Immature natural killer cell (primary cell): ENCODE data around the gene UBA7. TPM values are rescaled to one million over a fixed set of nuclear protein-coding genes. Genes with fewer than 3 reads are reported as not detected.
A peak's percentile ranks its signal among the peaks of the same experiment; 100 is the strongest.

Experiments used
- DNase-seq, 3 donors: peaks; one replicate each; pipeline ENCODE4 v3.0.0; 2022; ENCODE audit warnings: mixed read lengths in 1 of 3
- H3K27ac Mint-ChIP-seq, 6 donors: one replicate each; pipeline ENCODE4 v1.8.0; 2020; ENCODE audit warnings: mixed read lengths in 6 of 6, mild to moderate bottlenecking in 5 of 6, inconsistent platforms in 4 of 6, moderate library complexity in 3 of 6
- H3K27me3 Mint-ChIP-seq, 3 donors: one replicate each; pipeline ENCODE4 v1.8.0; 2020 to 2021; ENCODE audit warnings: low read depth in 3 of 3, mild to moderate bottlenecking in 3 of 3, mixed read lengths in 3 of 3, moderate library complexity in 3 of 3, inconsistent platforms in 1 of 3
- H3K36me3 Mint-ChIP-seq, 3 donors: one replicate each; pipeline ENCODE4 v1.8.0; 2020; ENCODE audit warnings: mixed read lengths in 3 of 3, inconsistent platforms in 2 of 3, mild to moderate bottlenecking in 2 of 3
- H3K4me1 Mint-ChIP-seq, 2 donors: one replicate each; pipeline ENCODE4 v1.8.0; 2020; ENCODE audit warnings: inconsistent platforms in 2 of 2, mild to moderate bottlenecking in 2 of 2, mixed read lengths in 2 of 2, moderate library complexity in 1 of 2
- H3K4me3 Mint-ChIP-seq, 5 donors: one replicate each; pipeline ENCODE4 v1.8.0; 2020; ENCODE audit warnings: mild to moderate bottlenecking in 5 of 5, mixed read lengths in 5 of 5, inconsistent platforms in 3 of 5, moderate library complexity in 3 of 5
- H3K9me3 Mint-ChIP-seq, 6 donors: one replicate each; pipeline ENCODE4 v1.8.0; 2020; ENCODE audit warnings: mild to moderate bottlenecking in 6 of 6, mixed read lengths in 6 of 6, inconsistent platforms in 4 of 6, moderate library complexity in 3 of 6
- polyA plus RNA-seq, 3 donors: library from polyadenylated mRNA; unstranded; fragments of 300-500 nt; fragmentation: Illumina TruSeq; gene quantifications; one replicate each; pipeline ENCODE4 v1.2.3, GENCODE V29; 2021

Gene UBA7
- polyA plus RNA-seq, 3 donors from 2014 or later: 28.5 to 72.6 (median 54.7) TPM

- peaks cover 20 to 21% of the 10 kb centered on the region in 2 donors for H3K4me1 Mint-ChIP-seq
Measured at GRCh38 chr3:49802719-49803464, 10.9 kb downstream of the UBA7 start, which contains the start of gene INKA1. Gene INKA1, plus strand, starts transcription at chr3:49803261. Its CDS starts 132 bp downstream, at chr3:49803393.

GRCh38 chr3:49801160-49801559 lies 12.6 kb downstream of the UBA7 start:
- Mint-ChIP-seq H3K36me3 (no peaks in the 10 kb centered on the region), H3K27ac (peak overlapping the region in 1 of 6 donors; percentile 26), H3K9me3 (peaks cover 0 to 2% (median 0%) of the 10 kb centered on the region in 6 donors), H3K4me1 (peaks cover 19 to 20% of the 10 kb centered on the region in 2 donors), H3K4me3 (peak overlapping the region in 2 of 5 donors; percentile 1 to 39), H3K27me3 (peaks cover 6 to 10% (median 9%) of the 10 kb centered on the region in 3 donors)
- DNase-seq: no peak

More at GRCh38 chr3:49802719-49803464, 10.9 kb downstream of the UBA7 start, which contains the start of gene INKA1:
- H3K9me3 Mint-ChIP-seq: peaks cover 0 to 2% (median 0%) of the 10 kb centered on the region in 6 donors
- no peaks in the 10 kb centered on the region for H3K36me3 Mint-ChIP-seq
- peaks cover 6 to 10% (median 9%) of the 10 kb centered on the region in 3 donors for H3K27me3 Mint-ChIP-seq
- DNase-seq: peak; percentile 84 to 88 (median 86)
- peak within 1 kb of the TSS; percentile 87 to 93 (median 92) for H3K4me3 Mint-ChIP-seq
- peak within 1 kb of the TSS; percentile 68 to 92 (median 88) for H3K27ac Mint-ChIP-seq

GRCh38 chr3:49799761-49800160 lies 14.0 kb downstream of the UBA7 start, which contains the start of gene CDHR4:
Gene CDHR4, minus strand, starts transcription at chr3:49799873. Its CDS starts 61 bp downstream, at chr3:49799812.
- peaks cover 6 to 14% (median 9%) of the 10 kb centered on the region in 3 donors for H3K27me3 Mint-ChIP-seq
- no peak for DNase-seq
- H3K27ac Mint-ChIP-seq: no peak within 1 kb of the TSS
- peaks cover 12 to 13% of the 10 kb centered on the region in 2 donors for H3K4me1 Mint-ChIP-seq
- H3K9me3 Mint-ChIP-seq: peaks cover 0 to 2% (median 0%) of the 10 kb centered on the region in 6 donors
- H3K36me3 Mint-ChIP-seq: no peaks in the 10 kb centered on the region
- no peak within 1 kb of the TSS for H3K4me3 Mint-ChIP-seq

- Mint-ChIP-seq H3K27me3 (peaks cover 6 to 14% (median 9%) of the 10 kb centered on the region in 3 donors), H3K4me3 (no peak overlapping the region), H3K9me3 (peaks cover 0 to 2% (median 0%) of the 10 kb centered on the region in 6 donors), H3K27ac (no peak overlapping the region), H3K36me3 (no peaks in the 10 kb centered on the region), H3K4me1 (peaks cover 10 to 11% of the 10 kb centered on the region in 2 donors)
- DNase-seq: no peak
Measured at GRCh38 chr3:49799105-49799504, 14.6 kb downstream of the UBA7 start.

- H3K27ac Mint-ChIP-seq: no peak overlapping the region
- no peak for DNase-seq
Measured at GRCh38 chr3:49794926-49795905, 18.5 kb downstream of the UBA7 start.

GRCh38 chr3:49794431-49794830 lies 19.3 kb downstream of the UBA7 start:
- DNase-seq: no peak
- H3K36me3 Mint-ChIP-seq: no peaks in the 10 kb centered on the region
- H3K27me3 Mint-ChIP-seq: peaks cover 3 to 6% (median 4%) of the 10 kb centered on the region in 3 donors
- H3K27ac Mint-ChIP-seq: no peak overlapping the region
- H3K4me1 Mint-ChIP-seq: no peaks in the 10 kb centered on the region
- H3K9me3 Mint-ChIP-seq: no peaks in the 10 kb centered on the region
- no peak overlapping the region for H3K4me3 Mint-ChIP-seq

More at GRCh38 chr3:49794926-49795905, 18.5 kb downstream of the UBA7 start:
- Mint-ChIP-seq H3K4me3 (no peak overlapping the region), H3K4me1 (no peaks in the 10 kb centered on the region), H3K36me3 (no peaks in the 10 kb centered on the region), H3K27me3 (peaks cover 0 to 3% (median 1%) of the 10 kb centered on the region in 3 donors), H3K9me3 (no peaks in the 10 kb centered on the region)

GRCh38 chr3:49793486-49794085 lies 20.2 kb downstream of the UBA7 start:
- DNase-seq: no peak
- Mint-ChIP-seq H3K9me3 (no peaks in the 10 kb centered on the region), H3K4me1 (no peaks in the 10 kb centered on the region), H3K4me3 (no peak overlapping the region), H3K27ac (no peak overlapping the region), H3K27me3 (peaks cover 3 to 6% (median 4%) of the 10 kb centered on the region in 3 donors), H3K36me3 (no peaks in the 10 kb centered on the region)

- H3K27me3 Mint-ChIP-seq: peaks cover 3 to 6% (median 4%) of the 10 kb centered on the region in 3 donors
- no peak overlapping the region for H3K27ac Mint-ChIP-seq
- H3K36me3 Mint-ChIP-seq: no peaks in the 10 kb centered on the region
- no peaks in the 10 kb centered on the region for H3K4me1 Mint-ChIP-seq
- no peak overlapping the region for H3K4me3 Mint-ChIP-seq
- H3K9me3 Mint-ChIP-seq: no peaks in the 10 kb centered on the region
- DNase-seq: no peak
Measured at GRCh38 chr3:49792371-49793150, 21.2 kb downstream of the UBA7 start.

- no peak for DNase-seq
- no peak overlapping the region for H3K4me3 Mint-ChIP-seq
- H3K27ac Mint-ChIP-seq: no peak overlapping the region
- H3K27me3 Mint-ChIP-seq: peaks cover 3 to 9% (median 8%) of the 10 kb centered on the region in 3 donors
- H3K9me3 Mint-ChIP-seq: no peaks in the 10 kb centered on the region
- H3K4me1 Mint-ChIP-seq: peaks cover 7 to 8% of the 10 kb centered on the region in 2 donors
- H3K36me3 Mint-ChIP-seq: no peaks in the 10 kb centered on the region
Measured at GRCh38 chr3:49791571-49791970, 22.2 kb downstream of the UBA7 start.

- H3K27me3 Mint-ChIP-seq: peaks cover under 1 to 10% (median 10%) of the 10 kb centered on the region in 3 donors
- H3K4me1 Mint-ChIP-seq: peaks cover 10 to 11% of the 10 kb centered on the region in 2 donors
- no peak for DNase-seq
- H3K27ac Mint-ChIP-seq: no peak overlapping the region
- H3K36me3 Mint-ChIP-seq: no peaks in the 10 kb centered on the region
- no peaks in the 10 kb centered on the region for H3K9me3 Mint-ChIP-seq
- no peak overlapping the region for H3K4me3 Mint-ChIP-seq
Measured at GRCh38 chr3:49790626-49791411, 22.9 kb downstream of the UBA7 start.

- no peak overlapping the region for H3K4me3 Mint-ChIP-seq
- H3K27ac Mint-ChIP-seq: peak overlapping the region in 1 of 6 donors; percentile 31
- no peaks in the 10 kb centered on the region for H3K9me3 Mint-ChIP-seq
Measured at GRCh38 chr3:49788056-49788455, 25.7 kb downstream of the UBA7 start.

GRCh38 chr3:49787536-49787935 lies 26.2 kb downstream of the UBA7 start:
- Mint-ChIP-seq H3K27me3 (peaks cover 0 to 10% (median 10%) of the 10 kb centered on the region in 3 donors), H3K4me3 (peak overlapping the region in 4 of 5 donors; percentile 91 to 94 (median 92)), H3K9me3 (no peaks in the 10 kb centered on the region), H3K4me1 (peaks cover 23 to 33% of the 10 kb centered on the region in 2 donors), H3K36me3 (peaks cover 0 to 6% (median 0%) of the 10 kb centered on the region in 3 donors), H3K27ac (peak overlapping the region in 5 of 6 donors; percentile 98 to 99 (median 99))
- no peak for DNase-seq

More at GRCh38 chr3:49788056-49788455, 25.7 kb downstream of the UBA7 start:
- no peak for DNase-seq
- peaks cover 0 to 10% (median 10%) of the 10 kb centered on the region in 3 donors for H3K27me3 Mint-ChIP-seq
- peaks cover 0 to 6% (median 0%) of the 10 kb centered on the region in 3 donors for H3K36me3 Mint-ChIP-seq
- peaks cover 23 to 32% of the 10 kb centered on the region in 2 donors for H3K4me1 Mint-ChIP-seq
